ENCODE measurements around the gene SUN3. TPM values are rescaled to one million over a fixed set of nuclear protein-coding genes. Genes with fewer than 3 reads are reported as not detected.

SUN3 gene
- total and polyA plus RNA-seq, 9 donors: not detected

DNA sequence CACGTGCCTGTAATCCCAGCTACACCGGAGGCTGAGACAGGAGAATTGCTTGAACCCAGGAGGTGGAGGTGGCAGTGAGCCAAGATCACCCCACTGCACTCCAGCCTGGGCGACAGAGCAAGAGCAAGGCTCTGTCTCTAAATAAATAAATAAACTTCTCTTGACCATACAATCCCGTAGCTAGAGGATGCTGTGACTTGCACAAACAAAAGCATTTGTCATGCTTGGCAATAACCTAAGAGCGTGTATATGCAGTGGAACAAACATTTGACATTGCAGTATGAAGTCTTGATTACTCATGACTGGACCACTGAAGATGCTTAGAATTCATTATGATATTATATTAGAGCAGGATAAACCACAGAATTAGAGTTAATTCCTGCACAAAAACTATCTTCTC is 5.0 kb upstream of the SUN3 start:
- no peak overlapping the region for H3K27ac ChIP-seq
- no peak for DNase-seq
- WGBS, 3 donors: 58 to 62% (median 60%) methylated on average over 5 of the region's 5 CpGs
- no peak overlapping the region for H3K4me3 ChIP-seq
- no peaks in the 10 kb centered on the region for H3K27me3 ChIP-seq
- no peaks in the 10 kb centered on the region for H3K9me3 ChIP-seq
- peaks cover 11% of the 10 kb centered on the region for H3K4me1 ChIP-seq (ENCODE audit: insufficient read depth)
- no peaks in the 10 kb centered on the region for H3K36me3 ChIP-seq
- TF ChIP-seq, protein P1, sequence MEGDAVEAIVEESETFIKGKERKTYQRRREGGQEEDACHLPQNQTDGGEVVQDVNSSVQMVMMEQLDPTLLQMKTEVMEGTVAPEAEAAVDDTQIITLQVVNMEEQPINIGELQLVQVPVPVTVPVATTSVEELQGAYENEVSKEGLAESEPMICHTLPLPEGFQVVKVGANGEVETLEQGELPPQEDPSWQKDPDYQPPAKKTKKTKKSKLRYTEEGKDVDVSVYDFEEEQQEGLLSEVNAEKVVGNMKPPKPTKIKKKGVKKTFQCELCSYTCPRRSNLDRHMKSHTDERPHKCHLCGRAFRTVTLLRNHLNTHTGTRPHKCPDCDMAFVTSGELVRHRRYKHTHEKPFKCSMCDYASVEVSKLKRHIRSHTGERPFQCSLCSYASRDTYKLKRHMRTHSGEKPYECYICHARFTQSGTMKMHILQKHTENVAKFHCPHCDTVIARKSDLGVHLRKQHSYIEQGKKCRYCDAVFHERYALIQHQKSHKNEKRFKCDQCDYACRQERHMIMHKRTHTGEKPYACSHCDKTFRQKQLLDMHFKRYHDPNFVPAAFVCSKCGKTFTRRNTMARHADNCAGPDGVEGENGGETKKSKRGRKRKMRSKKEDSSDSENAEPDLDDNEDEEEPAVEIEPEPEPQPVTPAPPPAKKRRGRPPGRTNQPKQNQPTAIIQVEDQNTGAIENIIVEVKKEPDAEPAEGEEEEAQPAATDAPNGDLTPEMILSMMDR (IDR thresholded peaks at IDR 0.05): no peak
- no peak for TF ChIP-seq POLR2A (IDR thresholded peaks at IDR 0.05)
- TF ChIP-seq EP300 (IDR thresholded peaks at IDR 0.05): no peak
- intact Hi-C loops (cut with DNase I): no loop called here

DNA sequence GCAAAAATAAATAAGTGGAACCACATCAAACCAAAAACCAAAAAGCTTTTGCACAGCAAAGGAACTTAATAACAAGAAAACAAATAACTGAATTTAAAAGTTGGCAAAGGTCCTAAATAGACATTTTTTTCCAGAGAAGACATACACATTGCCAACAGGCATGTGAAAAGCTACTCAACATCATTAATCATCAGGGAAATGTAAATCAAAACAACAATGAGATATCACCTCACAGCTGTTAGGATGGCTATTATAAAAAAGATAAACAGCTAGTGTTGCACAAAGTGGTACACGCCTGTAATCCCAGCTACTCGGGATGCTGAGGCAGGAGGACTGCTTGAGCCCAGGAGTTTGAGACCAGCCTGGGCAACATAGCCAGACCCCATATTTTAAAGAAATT is 2.2 kb upstream of the SUN3 start:
- H3K27ac ChIP-seq: no peak overlapping the region
- H3K4me1 ChIP-seq (ENCODE audit: insufficient read depth): peaks cover 11% of the 10 kb centered on the region
- H3K27me3 ChIP-seq: no peaks in the 10 kb centered on the region
- intact Hi-C loops (cut with DNase I): no loop called here
- no peak for DNase-seq
- TF ChIP-seq, protein P1 (IDR thresholded peaks at IDR 0.05): no peak
- TF ChIP-seq POLR2A (IDR thresholded peaks at IDR 0.05): no peak
- 17 to 26% (median 17%) methylated on average over 2 of the region's 2 CpGs for WGBS, 3 donors
- no peaks in the 10 kb centered on the region for H3K9me3 ChIP-seq
- H3K4me3 ChIP-seq: no peak overlapping the region
- H3K36me3 ChIP-seq: no peaks in the 10 kb centered on the region

DNA sequence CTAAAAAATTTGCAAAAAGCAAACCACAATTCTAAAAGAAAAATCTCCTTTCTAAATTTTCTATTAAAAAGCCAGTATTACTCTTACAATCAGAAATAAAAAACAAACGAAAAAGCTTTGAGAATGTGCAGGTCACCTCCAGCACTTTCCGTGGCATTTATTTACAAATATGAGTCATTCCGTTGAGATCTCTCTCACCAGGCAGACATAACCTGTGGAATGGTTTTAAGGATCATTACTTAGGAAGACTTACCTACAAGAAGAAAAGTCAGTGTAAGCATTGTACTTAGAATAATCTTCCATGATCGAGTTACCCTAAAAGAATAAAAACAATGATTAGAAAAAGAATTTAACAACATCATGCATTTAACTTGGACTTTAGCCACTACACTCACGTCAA is 3.3 kb downstream of the SUN3 start:
- 1 to 35% (median 6%) methylated on average over 5 of the region's 5 CpGs for WGBS, 3 donors
- intact Hi-C loops (cut with DNase I): no loop called here
- Histone ChIP-seq H3K4me3 (no peak overlapping the region), H3K9me3 (no peaks in the 10 kb centered on the region), H3K4me1 (ENCODE audit: insufficient read depth) (no peaks in the 10 kb centered on the region), H3K27me3 (no peaks in the 10 kb centered on the region), H3K36me3 (no peaks in the 10 kb centered on the region), H3K27ac (no peak overlapping the region)
- TF ChIP-seq EP300 (IDR thresholded peaks at IDR 0.05): no peak
- TF ChIP-seq, protein P1 (IDR thresholded peaks at IDR 0.05): no peak
- no peak for TF ChIP-seq POLR2A (IDR thresholded peaks at IDR 0.05)
- no peak for DNase-seq

- intact Hi-C loops (cut with DNase I): no loop called here
- H3K27me3 ChIP-seq: no peaks in the 10 kb centered on the region
- DNase-seq: no peak
- H3K36me3 ChIP-seq: no peaks in the 10 kb centered on the region
- WGBS, 3 donors: 94 to 97% (median 96%) methylated on average over 4 of the region's 4 CpGs
- no peaks in the 10 kb centered on the region for H3K9me3 ChIP-seq
- no peak overlapping the region for H3K27ac ChIP-seq
- TF ChIP-seq POLR2A (IDR thresholded peaks at IDR 0.05) (no peak), EP300 (IDR thresholded peaks at IDR 0.05) (no peak)
- TF ChIP-seq, protein P1 (IDR thresholded peaks at IDR 0.05): no peak
- H3K4me1 ChIP-seq (ENCODE audit: insufficient read depth): no peaks in the 10 kb centered on the region
- no peak overlapping the region for H3K4me3 ChIP-seq
Observed at GRCh38 chr7:48017674-48018073, 11.2 kb downstream of the SUN3 start.

DNA sequence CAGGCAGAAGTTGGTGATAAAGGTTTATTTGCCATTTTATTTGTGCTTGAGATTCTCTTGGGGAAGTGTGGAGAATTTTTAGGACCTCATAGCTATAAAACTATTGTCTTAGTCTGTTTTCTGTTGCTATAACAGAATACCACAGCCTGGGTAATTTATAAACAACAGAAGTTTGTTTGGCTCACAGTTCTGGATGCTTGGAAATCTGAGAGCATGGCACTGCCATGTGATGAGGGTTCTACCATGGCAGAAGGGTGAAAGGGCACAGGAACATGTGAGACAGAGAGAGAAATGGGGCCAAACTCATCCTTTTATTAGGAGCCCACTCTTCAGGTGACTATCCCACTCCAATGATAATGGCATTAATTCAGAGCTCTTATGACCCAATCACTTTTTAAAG is 12.3 kb downstream of the SUN3 start:
- no peak for DNase-seq
- Histone ChIP-seq H3K4me3 (no peak overlapping the region), H3K36me3 (no peaks in the 10 kb centered on the region), H3K4me1 (ENCODE audit: insufficient read depth) (no peaks in the 10 kb centered on the region), H3K27me3 (no peaks in the 10 kb centered on the region), H3K27ac (no peak overlapping the region), H3K9me3 (no peaks in the 10 kb centered on the region)
- TF ChIP-seq, protein P1 (IDR thresholded peaks at IDR 0.05): no peak
- TF ChIP-seq EP300 (IDR thresholded peaks at IDR 0.05) (no peak), POLR2A (IDR thresholded peaks at IDR 0.05) (no peak)
- intact Hi-C loops (cut with DNase I): no loop called here
